HCT116 (cell line): ENCODE results near the gene SND1.

ENCODE experiments used
- EZH2 ChIP-seq: fragments of 200-600 bp; sonication (generic); IDR thresholded peaks from 2 replicates; pipeline ENCODE4 v1.6.1; 2017; ENCODE audit warnings: antibody characterized with exemption, mixed run types
- EZH2phosphoT487 ChIP-seq: fragments of 200-600 bp; IDR thresholded peaks from 2 replicates; pipeline ENCODE4 v1.6.1; 2018; ENCODE audit warnings: antibody characterized with exemption, borderline replicate concordance
- JUND ChIP-seq: IDR thresholded peaks from 2 replicates; pipeline ENCODE4 v1.6.1; 2012
- RAD21 ChIP-seq: IDR thresholded peaks from 2 replicates; pipeline ENCODE4 v1.6.1; 2012; ENCODE audit warnings: low read depth, mild to moderate bottlenecking
- SIN3A ChIP-seq: IDR thresholded peaks from 2 replicates; pipeline ENCODE4 v1.6.1; 2012; ENCODE audit warnings: low read depth
- TCF7L2 ChIP-seq: IDR thresholded peaks from 2 replicates; pipeline ENCODE4 v1.7.0; 2011; ENCODE audit warnings: borderline replicate concordance, inconsistent platforms; ENCODE audit not compliant: insufficient read depth, insufficient read length; ENCODE audit errors: extremely low read depth
- YY1 ChIP-seq: IDR thresholded peaks from 2 replicates; pipeline ENCODE4 v1.6.1; 2011; ENCODE audit warnings: low read length, low read depth, moderate library complexity, mild to moderate bottlenecking; ENCODE audit not compliant: insufficient replicate concordance; ENCODE audit errors: extremely low read depth
- TF ChIP-seq, protein P1 (sequence below), 3 experiments: fragments of 200-600 bp in 1 of 3; sonication (generic) in 1 of 3; IDR thresholded peaks in 2 of 3; conservative IDR thresholded peaks in 1 of 3; 2 replicates each; pipeline ENCODE4 v1.5.1; 2012 to 2017; ENCODE audit warnings: low read depth in 2 of 3, low read length in 2 of 3, antibody characterized with exemption in 1 of 3, borderline replicate concordance in 1 of 3, control low read depth in 1 of 3, mild to moderate bottlenecking in 1 of 3, mixed read lengths in 1 of 3, mixed run types in 1 of 3, moderate library complexity in 1 of 3; ENCODE audit not compliant: insufficient read depth in 1 of 3
- TF ChIP-seq, protein P2 (sequence below): IDR thresholded peaks from 2 replicates; pipeline ENCODE4 v1.6.1; 2012
- TF ChIP-seq, protein P3 (sequence below): IDR thresholded peaks from 2 replicates; pipeline ENCODE4 v1.6.1; 2012; ENCODE audit warnings: low read depth

DNA sequence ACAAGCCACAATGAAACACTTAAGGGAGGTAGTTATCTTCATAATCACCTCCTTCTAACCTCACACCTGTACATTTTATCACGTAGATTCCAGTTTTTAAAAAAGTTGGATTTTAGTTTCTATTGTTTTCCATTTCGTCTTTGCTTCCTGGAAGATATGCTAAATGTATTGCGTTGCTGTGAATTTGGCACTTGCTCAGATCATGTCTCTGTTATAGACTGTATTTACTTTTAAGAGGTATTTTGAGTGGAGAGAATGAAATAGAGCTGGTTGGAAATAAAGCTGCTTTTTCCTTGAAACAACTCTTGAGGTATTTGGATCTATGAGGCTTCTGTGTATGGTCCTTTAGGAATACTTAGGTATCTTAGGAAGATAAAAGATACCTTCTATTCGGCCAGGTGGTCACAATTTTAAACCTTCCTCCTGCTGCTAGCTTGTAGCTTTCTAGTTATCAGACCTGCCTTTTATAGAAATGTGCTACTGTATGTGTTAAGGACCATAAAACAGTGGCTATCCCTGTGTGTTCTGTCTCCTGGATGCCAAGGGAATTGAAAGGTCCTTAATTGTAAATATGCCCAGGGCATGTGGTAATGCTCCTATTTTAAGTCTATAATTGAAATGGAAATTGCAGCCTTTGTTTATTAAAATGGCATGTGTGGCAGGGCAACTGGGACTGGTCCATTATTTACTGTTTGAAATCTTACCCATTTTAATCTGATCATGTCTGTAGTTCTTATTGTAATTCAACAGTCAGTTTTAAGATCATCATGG, 147.7 kb downstream of the SND1 start:
- TF ChIP-seq, protein P1, sequence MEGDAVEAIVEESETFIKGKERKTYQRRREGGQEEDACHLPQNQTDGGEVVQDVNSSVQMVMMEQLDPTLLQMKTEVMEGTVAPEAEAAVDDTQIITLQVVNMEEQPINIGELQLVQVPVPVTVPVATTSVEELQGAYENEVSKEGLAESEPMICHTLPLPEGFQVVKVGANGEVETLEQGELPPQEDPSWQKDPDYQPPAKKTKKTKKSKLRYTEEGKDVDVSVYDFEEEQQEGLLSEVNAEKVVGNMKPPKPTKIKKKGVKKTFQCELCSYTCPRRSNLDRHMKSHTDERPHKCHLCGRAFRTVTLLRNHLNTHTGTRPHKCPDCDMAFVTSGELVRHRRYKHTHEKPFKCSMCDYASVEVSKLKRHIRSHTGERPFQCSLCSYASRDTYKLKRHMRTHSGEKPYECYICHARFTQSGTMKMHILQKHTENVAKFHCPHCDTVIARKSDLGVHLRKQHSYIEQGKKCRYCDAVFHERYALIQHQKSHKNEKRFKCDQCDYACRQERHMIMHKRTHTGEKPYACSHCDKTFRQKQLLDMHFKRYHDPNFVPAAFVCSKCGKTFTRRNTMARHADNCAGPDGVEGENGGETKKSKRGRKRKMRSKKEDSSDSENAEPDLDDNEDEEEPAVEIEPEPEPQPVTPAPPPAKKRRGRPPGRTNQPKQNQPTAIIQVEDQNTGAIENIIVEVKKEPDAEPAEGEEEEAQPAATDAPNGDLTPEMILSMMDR (IDR thresholded peaks at IDR 0.05 in 2 of 3, conservative IDR thresholded peaks at IDR 0.05 in 1 of 3; ENCODE audit: borderline replicate concordance in 1 of 3, insufficient read depth in 1 of 3, low read depth in 2 of 3, low read length in 2 of 3), result no peak
- TF ChIP-seq YY1 (no peak), EZH2 (no peak), RAD21 (no peak), TCF7L2 (no peak), JUND (no peak), SIN3A (no peak), EZH2phosphoT487 (no peak)
- TF ChIP-seq, protein P2, sequence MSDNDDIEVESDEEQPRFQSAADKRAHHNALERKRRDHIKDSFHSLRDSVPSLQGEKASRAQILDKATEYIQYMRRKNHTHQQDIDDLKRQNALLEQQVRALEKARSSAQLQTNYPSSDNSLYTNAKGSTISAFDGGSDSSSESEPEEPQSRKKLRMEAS, result no peak
- TF ChIP-seq, protein P3, sequence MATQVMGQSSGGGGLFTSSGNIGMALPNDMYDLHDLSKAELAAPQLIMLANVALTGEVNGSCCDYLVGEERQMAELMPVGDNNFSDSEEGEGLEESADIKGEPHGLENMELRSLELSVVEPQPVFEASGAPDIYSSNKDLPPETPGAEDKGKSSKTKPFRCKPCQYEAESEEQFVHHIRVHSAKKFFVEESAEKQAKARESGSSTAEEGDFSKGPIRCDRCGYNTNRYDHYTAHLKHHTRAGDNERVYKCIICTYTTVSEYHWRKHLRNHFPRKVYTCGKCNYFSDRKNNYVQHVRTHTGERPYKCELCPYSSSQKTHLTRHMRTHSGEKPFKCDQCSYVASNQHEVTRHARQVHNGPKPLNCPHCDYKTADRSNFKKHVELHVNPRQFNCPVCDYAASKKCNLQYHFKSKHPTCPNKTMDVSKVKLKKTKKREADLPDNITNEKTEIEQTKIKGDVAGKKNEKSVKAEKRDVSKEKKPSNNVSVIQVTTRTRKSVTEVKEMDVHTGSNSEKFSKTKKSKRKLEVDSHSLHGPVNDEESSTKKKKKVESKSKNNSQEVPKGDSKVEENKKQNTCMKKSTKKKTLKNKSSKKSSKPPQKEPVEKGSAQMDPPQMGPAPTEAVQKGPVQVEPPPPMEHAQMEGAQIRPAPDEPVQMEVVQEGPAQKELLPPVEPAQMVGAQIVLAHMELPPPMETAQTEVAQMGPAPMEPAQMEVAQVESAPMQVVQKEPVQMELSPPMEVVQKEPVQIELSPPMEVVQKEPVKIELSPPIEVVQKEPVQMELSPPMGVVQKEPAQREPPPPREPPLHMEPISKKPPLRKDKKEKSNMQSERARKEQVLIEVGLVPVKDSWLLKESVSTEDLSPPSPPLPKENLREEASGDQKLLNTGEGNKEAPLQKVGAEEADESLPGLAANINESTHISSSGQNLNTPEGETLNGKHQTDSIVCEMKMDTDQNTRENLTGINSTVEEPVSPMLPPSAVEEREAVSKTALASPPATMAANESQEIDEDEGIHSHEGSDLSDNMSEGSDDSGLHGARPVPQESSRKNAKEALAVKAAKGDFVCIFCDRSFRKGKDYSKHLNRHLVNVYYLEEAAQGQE, result no peak
